HFFc6 (cell line): Measurements from ENCODE around the gene ROBO4. TPM values are rescaled to one million over a fixed set of nuclear protein-coding genes. Genes with fewer than 3 reads are reported as not detected.

Experiments
- DNase-seq: peaks from one replicate; pipeline ENCODE4 v3.0.0-alpha.2; 2018
- H3K27ac Mint-ChIP-seq: 2 replicates; pipeline ENCODE4 v1.8.0; 2020; ENCODE audit warnings: mild to moderate bottlenecking, mixed read lengths
- H3K27me3 Mint-ChIP-seq: 2 replicates; pipeline ENCODE4 v1.8.0; 2021; ENCODE audit warnings: mild to moderate bottlenecking, moderate library complexity, mixed read lengths; ENCODE audit not compliant: insufficient read depth
- H3K36me3 Mint-ChIP-seq: 2 replicates; pipeline ENCODE4 v1.8.0; 2021; ENCODE audit warnings: low read depth, mixed read lengths
- H3K4me1 Mint-ChIP-seq: 2 replicates; pipeline ENCODE4 v1.8.0; 2020; ENCODE audit warnings: low read depth, mixed read lengths
- H3K4me3 Mint-ChIP-seq: 2 replicates; pipeline ENCODE4 v1.8.0; 2020; ENCODE audit warnings: mild to moderate bottlenecking, moderate library complexity, mixed read lengths
- H3K9me3 Mint-ChIP-seq: 2 replicates; pipeline ENCODE4 v1.8.0; 2020; ENCODE audit warnings: mild to moderate bottlenecking, mixed read lengths
- total RNA-seq, 6 experiments: library from RNA; stranded (reverse); fragmentation: NEBNext Ultra II Directional; extraction: Animal tissue kit (Norgen Biotek cat#: 25700); gene quantifications; 2 replicates in 1 of 6; 3 replicates in 5 of 6; pipeline ENCODE4 v1.2.3, GENCODE V29; 2021
- TF ChIP-seq, protein P1 (sequence below): fragments of 200-600 bp; sonication (generic); IDR thresholded peaks from 2 replicates; pipeline ENCODE4 v1.5.0; 2021; ENCODE audit warnings: antibody characterized with exemption, mild to moderate bottlenecking

Gene ROBO4
- total RNA-seq, 6 experiments from 2014 or later, result 0.46 to 0.63 (median 0.56) TPM

GRCh38 chr11:124841840-124842239 lies 55.8 kb downstream of the ROBO4 start:
- DNase-seq, result no peak
- Mint-ChIP-seq H3K4me1 (peaks cover 20% of the 10 kb centered on the region), H3K9me3 (no peaks in the 10 kb centered on the region), H3K27me3 (peaks cover 68% of the 10 kb centered on the region), H3K36me3 (peaks cover 4% of the 10 kb centered on the region; the same call in 1 of the 2 replicates), H3K27ac (no peak overlapping the region), H3K4me3 (no peak overlapping the region)
- TF ChIP-seq, protein P1, sequence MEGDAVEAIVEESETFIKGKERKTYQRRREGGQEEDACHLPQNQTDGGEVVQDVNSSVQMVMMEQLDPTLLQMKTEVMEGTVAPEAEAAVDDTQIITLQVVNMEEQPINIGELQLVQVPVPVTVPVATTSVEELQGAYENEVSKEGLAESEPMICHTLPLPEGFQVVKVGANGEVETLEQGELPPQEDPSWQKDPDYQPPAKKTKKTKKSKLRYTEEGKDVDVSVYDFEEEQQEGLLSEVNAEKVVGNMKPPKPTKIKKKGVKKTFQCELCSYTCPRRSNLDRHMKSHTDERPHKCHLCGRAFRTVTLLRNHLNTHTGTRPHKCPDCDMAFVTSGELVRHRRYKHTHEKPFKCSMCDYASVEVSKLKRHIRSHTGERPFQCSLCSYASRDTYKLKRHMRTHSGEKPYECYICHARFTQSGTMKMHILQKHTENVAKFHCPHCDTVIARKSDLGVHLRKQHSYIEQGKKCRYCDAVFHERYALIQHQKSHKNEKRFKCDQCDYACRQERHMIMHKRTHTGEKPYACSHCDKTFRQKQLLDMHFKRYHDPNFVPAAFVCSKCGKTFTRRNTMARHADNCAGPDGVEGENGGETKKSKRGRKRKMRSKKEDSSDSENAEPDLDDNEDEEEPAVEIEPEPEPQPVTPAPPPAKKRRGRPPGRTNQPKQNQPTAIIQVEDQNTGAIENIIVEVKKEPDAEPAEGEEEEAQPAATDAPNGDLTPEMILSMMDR, result no peak

DNA sequence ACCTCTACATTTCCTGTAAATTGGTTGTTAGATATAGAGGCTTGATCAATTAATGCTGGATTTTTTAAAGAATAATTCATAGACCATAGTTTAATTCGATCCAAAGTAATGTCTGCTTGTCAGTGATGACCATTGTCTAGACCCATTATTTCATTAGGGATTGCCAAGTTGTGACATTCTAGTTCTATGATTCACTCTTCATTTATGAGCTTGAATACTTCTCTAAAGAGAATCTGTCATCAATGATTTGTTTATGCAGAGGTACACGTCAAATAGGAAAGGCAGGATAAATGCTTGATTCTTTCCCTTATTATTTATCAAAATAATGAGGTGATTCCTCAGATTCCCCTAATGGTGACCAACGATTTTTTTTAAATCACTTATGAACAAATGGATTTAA lies 56.5 kb downstream of the ROBO4 start:
- DNase-seq, result no peak

GRCh38 chr11:124840666-124841065 lies 57.0 kb downstream of the ROBO4 start:
- Mint-ChIP-seq H3K36me3 (peaks cover 4% of the 10 kb centered on the region; the same call in 1 of the 2 replicates), H3K4me3 (no peak overlapping the region), H3K4me1 (peaks cover 31% of the 10 kb centered on the region), H3K27ac (no peak overlapping the region), H3K9me3 (no peaks in the 10 kb centered on the region), H3K27me3 (peaks cover 56% of the 10 kb centered on the region)
- DNase-seq, result no peak
- TF ChIP-seq, protein P1, result no peak

More for the DNA sequence above, 56.5 kb downstream of the ROBO4 start:
- Mint-ChIP-seq H3K27ac (no peak overlapping the region), H3K9me3 (no peaks in the 10 kb centered on the region), H3K27me3 (peaks cover 62% of the 10 kb centered on the region), H3K4me3 (no peak overlapping the region), H3K4me1 (peaks cover 26% of the 10 kb centered on the region), H3K36me3 (peaks cover 4% of the 10 kb centered on the region; the same call in 1 of the 2 replicates)
- TF ChIP-seq, protein P1, result no peak

DNA sequence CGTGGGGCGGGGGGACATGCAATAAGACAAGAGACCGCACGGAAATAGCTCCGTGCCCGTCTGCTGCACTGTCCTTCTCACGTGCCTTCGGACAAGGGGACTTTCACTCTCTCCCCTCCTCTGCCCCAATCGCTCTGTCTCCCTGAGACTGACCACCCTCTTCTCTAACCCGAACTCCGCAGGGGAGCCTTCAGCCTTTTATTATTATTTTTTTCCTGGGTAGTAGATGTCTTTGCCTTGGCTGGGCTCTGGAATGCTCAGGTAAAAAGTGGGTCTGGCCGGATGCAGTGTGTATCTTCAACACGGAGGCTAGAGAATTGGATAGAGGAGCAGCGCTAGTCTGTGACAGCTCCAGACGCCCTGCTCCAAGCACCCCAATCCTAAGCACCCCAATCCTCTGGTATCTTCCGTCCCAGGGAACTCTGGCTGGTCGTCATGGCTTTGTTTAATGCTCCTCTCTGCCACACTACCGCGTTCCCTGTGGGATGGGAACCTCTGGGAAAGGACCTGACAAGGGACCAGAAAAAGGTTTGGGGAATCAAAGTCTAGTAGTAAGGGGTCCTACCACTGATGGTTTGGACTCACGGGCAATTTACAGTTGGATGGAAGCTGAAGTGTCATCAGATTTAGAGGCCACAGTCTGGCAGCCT lies 57.6 kb downstream of the ROBO4 start:
- peaks cover 31% of the 10 kb centered on the region for H3K4me1 Mint-ChIP-seq
- H3K9me3 Mint-ChIP-seq, result no peaks in the 10 kb centered on the region
- peaks cover 51% of the 10 kb centered on the region for H3K27me3 Mint-ChIP-seq
- no peak for DNase-seq
- H3K27ac Mint-ChIP-seq, result no peak overlapping the region
- H3K36me3 Mint-ChIP-seq, result peaks cover 4% of the 10 kb centered on the region; the same call in 1 of the 2 replicates
- TF ChIP-seq, protein P1, result no peak
- H3K4me3 Mint-ChIP-seq, result peak overlapping the region; percentile 57; the same call in 1 of the 2 replicates

- H3K4me1 Mint-ChIP-seq, result peaks cover 31% of the 10 kb centered on the region
- TF ChIP-seq, protein P1, result no peak
- peaks cover 4% of the 10 kb centered on the region; the same call in 1 of the 2 replicates for H3K36me3 Mint-ChIP-seq
- H3K4me3 Mint-ChIP-seq, result peak overlapping the region; percentile 57; the same call in 1 of the 2 replicates
- no peak overlapping the region for H3K27ac Mint-ChIP-seq
- no peak for DNase-seq
- peaks cover 43% of the 10 kb centered on the region for H3K27me3 Mint-ChIP-seq
- no peaks in the 10 kb centered on the region for H3K9me3 Mint-ChIP-seq
These were observed 58.3 kb downstream of the ROBO4 start for GRCh38 chr11:124839128-124839971.
